Gastroesophageal sphincter (tissue), 3 donors: ENCODE measurements around the gene NAT9.

ENCODE experiments used
- EP300 ChIP-seq: sonication (generic); formaldehyde crosslinking; IDR thresholded peaks from one replicate; pipeline ENCODE4 v1.6.1; 2017; ENCODE audit warnings: antibody characterized with exemption, mild to moderate bottlenecking
- POLR2A ChIP-seq, 2 donors: fragments of 450-650 bp; IDR thresholded peaks; one replicate each; pipeline ENCODE4 v1.6.1; 2017; ENCODE audit warnings: antibody characterized with exemption in 2 of 2, mild to moderate bottlenecking in 2 of 2, moderate library complexity in 1 of 2
- POLR2AphosphoS5 ChIP-seq: sonication (generic); formaldehyde crosslinking; IDR thresholded peaks from one replicate; pipeline ENCODE4 v1.6.1; 2017; ENCODE audit warnings: antibody characterized with exemption
- TF ChIP-seq, protein P1 (sequence below), 4 experiments: fragments of 200-600 bp in 2 of 4; fragments of 450-650 bp in 2 of 4; sonication (generic) in 1 of 4; IDR thresholded peaks; one replicate each; pipeline ENCODE4 v1.5.1; 2017 to 2019; ENCODE audit warnings: antibody characterized with exemption in 4 of 4, mild to moderate bottlenecking in 2 of 4, moderate library complexity in 2 of 4

GRCh38 chr17:74816905-74817620, 40.9 kb upstream of the NAT9 start:
- TF ChIP-seq, protein P1, sequence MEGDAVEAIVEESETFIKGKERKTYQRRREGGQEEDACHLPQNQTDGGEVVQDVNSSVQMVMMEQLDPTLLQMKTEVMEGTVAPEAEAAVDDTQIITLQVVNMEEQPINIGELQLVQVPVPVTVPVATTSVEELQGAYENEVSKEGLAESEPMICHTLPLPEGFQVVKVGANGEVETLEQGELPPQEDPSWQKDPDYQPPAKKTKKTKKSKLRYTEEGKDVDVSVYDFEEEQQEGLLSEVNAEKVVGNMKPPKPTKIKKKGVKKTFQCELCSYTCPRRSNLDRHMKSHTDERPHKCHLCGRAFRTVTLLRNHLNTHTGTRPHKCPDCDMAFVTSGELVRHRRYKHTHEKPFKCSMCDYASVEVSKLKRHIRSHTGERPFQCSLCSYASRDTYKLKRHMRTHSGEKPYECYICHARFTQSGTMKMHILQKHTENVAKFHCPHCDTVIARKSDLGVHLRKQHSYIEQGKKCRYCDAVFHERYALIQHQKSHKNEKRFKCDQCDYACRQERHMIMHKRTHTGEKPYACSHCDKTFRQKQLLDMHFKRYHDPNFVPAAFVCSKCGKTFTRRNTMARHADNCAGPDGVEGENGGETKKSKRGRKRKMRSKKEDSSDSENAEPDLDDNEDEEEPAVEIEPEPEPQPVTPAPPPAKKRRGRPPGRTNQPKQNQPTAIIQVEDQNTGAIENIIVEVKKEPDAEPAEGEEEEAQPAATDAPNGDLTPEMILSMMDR (IDR thresholded peaks at IDR 0.05) = no peak
- TF ChIP-seq POLR2AphosphoS5 (no peak), POLR2A (IDR thresholded peaks at IDR 0.05) (no peak), EP300 (no peak)
